Stimulated activated CD4-positive, alpha-beta T cell treated with anti-CD3 and anti-CD28 coated beads, Interleukin-12 subunit alpha, Interleukin-12 subunit beta, amount 100 ng/mL, for 24 hours (primary cell): Measurements from ENCODE around the gene DSTYK.
"Not testable (repeated sequence)": the region's sequence is repeated elsewhere in the genome, so short reads cannot be mapped to it uniquely, and the experiment has no call there.

Experiments used
- DNase-seq, 2 experiments: peaks; one replicate each; pipeline ENCODE4 v3.0.0-alpha.2; 2020; ENCODE audit warnings: low read depth in 2 of 2

Gene DSTYK

GRCh38 chr1:205171369-205171768 lies 40.1 kb downstream of the DSTYK start:
- no peak for DNase-seq

GRCh38 chr1:205170532-205171269 lies 40.8 kb downstream of the DSTYK start:
- DNase-seq = no peak

GRCh38 chr1:205169248-205169647 lies 42.3 kb downstream of the DSTYK start:
- DNase-seq = no peak

GRCh38 chr1:205168291-205168690 lies 43.2 kb downstream of the DSTYK start:
- no peak for DNase-seq

GRCh38 chr1:205162301-205162700 lies 49.2 kb downstream of the DSTYK start:
- no peak for DNase-seq

- DNase-seq = no peak
These were observed 50.4 kb downstream of the DSTYK start for GRCh38 chr1:205161076-205161475.

GRCh38 chr1:205158048-205158616 lies 53.4 kb downstream of the DSTYK start:
- DNase-seq = no peak

GRCh38 chr1:205155665-205156377 lies 55.7 kb downstream of the DSTYK start:
- not testable (repeated sequence) for DNase-seq

GRCh38 chr1:205152505-205152904 lies 59.0 kb downstream of the DSTYK start:
- no peak for DNase-seq

- DNase-seq = no peak
These were observed 60.7 kb downstream of the DSTYK start for GRCh38 chr1:205150651-205151428.

GRCh38 chr1:205147191-205147835 lies 64.2 kb downstream of the DSTYK start:
- DNase-seq = no peak

- DNase-seq = no peak
These were observed 66.8 kb downstream of the DSTYK start for GRCh38 chr1:205144751-205145150.

- no peak for DNase-seq
These were observed 67.3 kb downstream of the DSTYK start for GRCh38 chr1:205144046-205144720.

GRCh38 chr1:205142102-205142469 lies 69.4 kb downstream of the DSTYK start:
- DNase-seq = no peak

GRCh38 chr1:205141236-205142101 lies 70.0 kb downstream of the DSTYK start:
- peak; percentile 41 to 76 for DNase-seq

- DNase-seq = no peak
These were observed 71.4 kb downstream of the DSTYK start for GRCh38 chr1:205140113-205140512.

- DNase-seq = no peak
These were observed 73.6 kb downstream of the DSTYK start for GRCh38 chr1:205137901-205138300.

GRCh38 chr1:205133287-205133686 lies 78.2 kb downstream of the DSTYK start:
- DNase-seq = no peak

GRCh38 chr1:205129447-205130029 lies 82.0 kb downstream of the DSTYK start:
- no peak for DNase-seq

GRCh38 chr1:205128050-205128449 lies 83.5 kb downstream of the DSTYK start:
- DNase-seq = no peak
